CD4-positive, alpha-beta T cell treated with Interleukin-15 for 1 hour (primary cell): ENCODE results near the gene CDR2.
"Not testable (repeated sequence)": the region's sequence is repeated elsewhere in the genome, so short reads cannot be mapped to it uniquely, and the experiment has no call there.

Experiments
- DNase-seq: peaks from one replicate; pipeline ENCODE4 v3.0.0-alpha.2; 2020

Gene CDR2

DNA sequence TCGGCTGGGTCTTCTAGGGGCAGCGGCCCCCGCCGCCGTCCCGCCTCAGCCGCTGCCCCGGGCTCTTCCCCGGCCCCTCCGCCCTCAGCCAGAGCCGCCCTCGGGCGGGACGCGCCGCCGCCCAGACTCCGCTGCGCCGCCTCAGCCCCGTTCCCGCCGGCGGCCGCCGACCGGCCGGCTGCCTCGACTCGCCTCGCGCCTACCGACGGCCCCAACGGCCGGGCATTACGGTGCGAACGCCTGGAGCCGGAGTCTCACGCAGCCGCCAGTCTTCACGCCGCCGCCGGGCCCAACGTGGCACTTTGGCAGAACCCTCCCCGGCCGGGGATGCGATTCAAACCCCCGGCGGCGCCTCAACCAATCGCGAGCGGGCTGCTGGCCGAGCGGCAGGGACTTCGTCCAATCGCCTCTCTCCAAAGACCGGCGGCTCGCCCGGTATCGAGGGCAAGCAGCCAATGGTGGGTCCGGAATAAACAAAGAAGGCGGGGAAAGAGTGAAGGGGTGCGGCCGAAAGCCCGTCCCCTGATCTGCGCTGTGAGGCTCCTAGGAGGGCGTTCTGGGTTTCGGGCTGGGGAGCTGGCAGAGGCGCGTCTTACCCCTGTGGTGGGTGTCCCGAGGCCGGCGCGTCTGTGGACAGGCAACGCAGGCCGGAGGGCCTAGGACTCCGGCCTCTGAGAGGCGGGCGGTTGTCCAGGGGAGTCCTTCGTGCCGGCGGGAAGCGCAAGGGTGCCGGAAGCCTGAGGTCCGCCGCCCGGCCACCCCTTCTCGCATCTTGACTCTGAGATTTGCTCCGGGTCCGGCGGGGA lies at the start of gene CDR2:
TSS of gene CDR2 (minus strand) at position 309 of the 806 bp plus-strand sequence. CDS start 310 bp downstream, outside the sequence.
- DNase-seq = peak; percentile 98

DNA sequence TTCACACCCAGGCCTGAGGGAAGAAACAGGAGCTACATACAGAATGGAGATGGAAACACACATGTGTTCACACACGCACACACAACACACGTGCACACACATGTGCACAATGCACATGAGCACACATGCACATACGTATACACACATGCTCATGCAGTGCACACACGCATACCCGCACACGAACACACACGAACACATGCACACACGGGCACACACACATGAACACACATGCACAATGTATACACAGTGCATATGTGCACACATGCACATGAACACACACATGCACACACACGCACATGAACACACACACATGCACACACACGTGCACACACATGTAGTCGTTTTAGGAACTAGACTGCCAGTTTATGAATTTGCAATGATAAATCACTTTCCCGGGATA lies 49.3 kb upstream of the CDR2 start:
- DNase-seq = no peak

DNA sequence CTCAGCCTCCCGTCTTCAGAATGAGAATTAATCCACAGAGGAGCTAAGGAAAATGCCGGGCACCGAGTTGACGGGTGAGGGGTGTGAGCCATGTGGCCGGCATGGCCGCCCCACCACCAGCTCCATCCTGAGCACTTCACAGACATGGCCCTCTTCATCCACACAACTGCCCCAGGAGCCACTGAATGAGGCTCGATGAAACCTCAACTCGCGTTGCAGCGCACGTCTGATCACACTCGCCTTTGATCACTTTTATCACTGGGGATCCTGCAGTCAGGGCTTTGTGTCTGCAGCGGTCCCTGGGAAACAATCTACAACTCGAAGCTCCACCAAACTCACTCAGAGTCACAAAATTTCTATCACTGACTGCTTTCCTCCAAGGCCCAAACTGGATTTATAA lies 46.7 kb upstream of the CDR2 start:
- no peak for DNase-seq

DNA sequence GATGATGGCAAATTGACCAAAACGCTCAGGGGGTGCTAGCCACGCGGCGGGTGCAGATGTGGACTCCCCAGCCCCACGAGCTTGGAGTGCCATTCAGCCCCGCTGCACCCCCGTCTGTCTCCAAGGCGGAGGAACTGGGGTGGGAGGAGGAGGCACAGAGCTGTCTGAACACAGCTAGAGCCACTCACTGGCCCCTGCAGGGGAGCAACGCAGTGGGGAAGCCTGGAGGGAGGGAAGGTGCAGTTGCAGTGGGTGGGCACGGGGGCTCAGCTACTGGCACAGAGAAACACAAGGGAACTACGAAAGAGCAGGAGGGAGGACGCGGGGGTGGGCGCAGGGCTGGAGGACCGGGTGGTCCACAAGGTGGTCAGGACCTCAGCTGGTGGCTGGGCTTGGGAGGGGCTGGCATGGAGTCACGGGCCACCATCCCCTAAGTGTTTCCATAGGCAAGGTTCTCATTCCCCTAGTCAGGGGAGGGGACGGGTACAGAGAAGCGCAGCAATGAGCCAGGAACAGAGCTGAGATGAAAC lies 46.3 kb upstream of the CDR2 start:
- DNase-seq = no peak

DNA sequence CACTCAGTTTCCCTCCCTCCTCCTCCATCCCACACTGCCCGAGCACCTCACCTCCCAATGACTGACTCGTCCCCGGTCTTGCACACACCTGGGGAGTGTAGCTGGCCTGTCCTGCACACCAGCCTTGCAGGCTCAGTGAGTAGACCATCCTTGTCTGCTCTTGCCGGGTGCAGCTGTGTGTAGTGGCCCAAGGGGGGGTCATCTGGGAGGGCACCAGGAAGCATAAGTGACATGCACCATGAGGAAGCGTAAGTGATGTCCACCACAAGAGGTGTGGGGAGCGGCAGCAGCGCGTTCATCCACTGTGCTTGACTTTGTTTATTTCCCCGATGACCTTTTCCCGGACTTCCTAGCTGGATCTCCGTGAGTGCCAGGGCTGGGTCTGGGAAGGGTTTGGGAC lies 45.5 kb upstream of the CDR2 start:
- no peak for DNase-seq

DNA sequence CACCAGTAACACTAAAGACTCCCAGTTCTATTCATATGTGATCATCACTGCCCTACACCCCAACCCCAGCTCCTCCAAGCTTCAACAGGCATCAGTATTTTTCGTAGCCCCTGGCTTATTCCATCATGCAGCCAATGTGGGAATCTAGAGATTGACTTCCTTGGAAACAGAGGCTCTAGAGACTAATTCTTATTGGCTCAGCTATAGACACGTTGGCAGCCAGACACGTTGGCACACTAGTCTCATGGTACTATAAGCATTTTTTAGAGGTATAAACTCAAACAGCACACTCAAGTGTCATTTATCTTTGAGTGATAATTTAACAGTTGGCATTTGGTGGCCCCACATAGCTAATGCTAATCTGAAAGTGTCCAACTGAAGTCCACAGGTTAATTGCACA lies 44.4 kb upstream of the CDR2 start:
- no peak for DNase-seq

DNA sequence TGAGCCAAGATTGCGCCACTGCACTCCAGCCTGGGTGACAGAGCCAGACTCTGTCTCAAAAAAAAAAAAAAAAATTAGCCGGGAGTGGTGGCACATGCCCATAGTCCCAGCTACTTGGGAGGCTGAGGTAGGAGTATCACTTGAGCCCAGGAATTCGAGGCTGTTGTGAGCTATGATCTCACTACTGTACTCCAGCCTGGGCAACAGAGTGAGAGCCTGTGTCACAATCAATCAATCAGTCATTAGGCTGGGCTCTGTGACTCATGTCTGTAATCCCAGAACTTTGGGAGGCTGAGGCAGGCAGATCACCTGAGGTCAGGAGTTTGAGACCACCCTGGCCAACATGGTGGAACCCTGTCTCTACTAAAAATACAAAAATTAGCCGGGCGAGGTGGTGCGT lies 43.4 kb upstream of the CDR2 start:
- DNase-seq = not testable (repeated sequence)

DNA sequence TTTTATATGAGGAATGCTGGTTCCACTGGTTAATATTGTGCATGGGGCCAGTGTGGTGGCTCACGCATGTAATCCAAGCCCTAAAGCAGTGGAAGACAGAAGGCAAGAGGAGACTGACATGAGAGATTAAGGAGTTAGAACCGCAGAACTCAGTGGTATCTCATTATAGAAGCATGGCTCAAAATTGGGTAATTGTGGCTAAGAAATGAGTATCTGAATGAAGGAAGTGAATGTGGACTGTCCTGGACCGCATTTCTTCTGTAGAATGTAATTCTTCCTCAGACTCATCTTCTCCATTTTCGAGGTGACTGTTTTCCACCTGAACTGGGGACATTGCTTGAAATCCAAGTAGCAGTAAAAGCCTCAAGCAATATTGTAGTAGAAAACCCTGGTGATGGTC lies 42.6 kb upstream of the CDR2 start:
- no peak for DNase-seq

DNA sequence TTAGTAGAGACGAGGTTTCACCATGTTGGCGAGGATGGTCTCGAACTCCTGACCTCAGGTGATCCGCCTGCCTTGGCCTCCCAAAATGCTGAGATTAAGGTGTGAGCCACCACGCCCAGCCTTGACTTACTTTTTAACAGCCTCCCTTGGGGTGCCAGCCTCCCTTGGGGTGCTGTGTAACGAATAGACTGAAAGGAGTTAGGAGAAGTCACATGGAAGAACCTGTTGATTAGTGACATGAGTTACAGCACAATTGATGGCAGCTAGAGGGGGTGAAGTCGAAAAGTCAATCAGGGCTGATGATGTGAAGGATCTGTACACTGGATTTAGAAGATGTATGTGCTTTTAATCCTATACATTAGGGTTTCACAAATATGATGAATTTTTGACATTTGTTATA lies 39.4 kb upstream of the CDR2 start:
- DNase-seq = no peak

DNA sequence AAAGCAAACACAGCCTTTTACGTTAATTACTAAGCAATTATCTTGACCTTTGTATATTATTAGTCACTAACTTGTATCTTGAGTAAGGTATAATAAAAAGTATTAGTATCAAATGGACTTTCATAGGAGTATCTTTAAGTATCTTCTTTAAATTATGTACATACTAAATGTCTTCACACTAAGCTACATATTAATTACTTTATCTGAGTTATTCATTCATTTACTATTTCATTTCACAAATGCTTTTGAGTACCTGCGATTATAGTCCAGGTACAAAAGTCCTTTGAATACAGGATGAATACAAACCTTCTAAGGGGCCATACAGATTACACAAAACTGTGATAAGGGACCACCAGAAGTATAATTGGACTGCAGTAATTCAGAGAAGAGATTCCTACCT lies 33.1 kb upstream of the CDR2 start:
- no peak for DNase-seq

DNA sequence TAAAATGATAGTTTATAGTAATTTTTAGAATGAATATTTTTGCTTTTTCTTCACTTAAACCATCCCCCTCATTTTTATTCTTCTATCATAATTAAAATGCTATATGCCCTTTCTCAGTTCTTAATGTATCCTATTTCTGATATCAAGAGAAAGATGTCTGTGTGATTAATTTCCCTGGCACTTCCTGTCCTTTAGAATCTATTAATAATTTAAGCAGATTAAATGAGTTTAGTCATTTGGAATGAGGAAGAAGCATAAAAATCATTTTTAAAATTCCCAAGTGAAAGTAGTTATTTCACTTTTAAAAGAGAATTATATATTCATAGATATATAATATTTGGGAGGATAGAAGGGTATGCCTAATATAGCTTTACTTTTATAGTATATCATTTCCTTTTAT lies 27.8 kb upstream of the CDR2 start:
- DNase-seq = no peak

DNA sequence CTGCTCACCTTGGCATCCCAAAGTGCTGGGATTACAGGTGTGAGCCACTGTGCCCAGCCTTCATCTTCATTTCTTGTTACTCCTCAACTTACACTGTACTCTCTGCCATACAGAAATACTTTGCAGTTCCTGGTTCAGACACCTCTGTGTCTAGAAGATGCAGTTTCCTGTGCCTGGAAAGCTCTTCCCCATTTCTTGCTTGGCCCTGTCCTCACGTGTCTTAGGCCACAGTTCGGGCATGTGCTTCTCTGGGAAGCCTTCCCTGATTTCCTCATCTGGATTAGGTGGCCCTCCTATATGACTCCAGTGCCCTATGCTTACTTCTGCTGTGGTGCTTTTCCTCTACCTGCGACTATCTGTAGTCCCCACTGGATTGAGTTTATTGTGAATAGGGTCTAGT lies 26.5 kb upstream of the CDR2 start:
- no peak for DNase-seq

DNA sequence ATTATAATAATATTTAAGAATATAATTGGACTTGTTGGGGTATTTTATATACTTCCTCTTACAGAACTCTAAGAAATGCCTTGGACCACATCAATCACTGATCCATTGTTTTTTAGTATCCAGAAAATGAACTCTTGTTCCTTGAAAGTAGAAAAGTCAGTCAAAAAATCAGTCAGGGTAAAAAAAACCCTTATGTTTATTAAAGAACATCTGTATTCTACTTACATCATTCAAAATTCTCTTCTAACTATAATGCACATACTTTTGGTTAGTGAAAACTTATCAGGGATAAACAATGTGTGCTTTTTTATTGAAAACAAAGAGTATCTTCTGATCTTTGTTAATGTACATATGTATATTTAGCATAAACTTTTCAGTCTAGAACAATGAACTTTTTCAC lies 23.5 kb upstream of the CDR2 start:
- no peak for DNase-seq

DNA sequence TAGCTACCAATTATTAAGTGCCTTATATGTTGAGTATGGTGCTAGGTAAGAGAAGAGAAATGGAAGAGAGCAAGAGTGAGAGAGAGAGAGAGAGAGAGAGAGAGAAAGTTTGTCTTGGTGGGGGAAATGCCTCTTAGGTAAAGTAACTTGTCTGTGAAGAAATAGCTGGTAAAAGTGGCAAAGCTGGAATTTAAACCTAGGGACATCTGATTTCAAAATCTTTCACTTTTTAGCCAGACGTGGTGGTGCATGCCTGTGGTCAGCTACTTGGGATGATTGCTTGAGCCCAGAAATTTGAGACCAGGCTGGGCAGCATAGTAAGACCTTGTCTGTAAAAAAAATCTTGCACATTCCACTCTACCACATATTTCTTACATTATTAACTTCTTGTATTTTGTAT lies 23.0 kb upstream of the CDR2 start:
- no peak for DNase-seq

DNA sequence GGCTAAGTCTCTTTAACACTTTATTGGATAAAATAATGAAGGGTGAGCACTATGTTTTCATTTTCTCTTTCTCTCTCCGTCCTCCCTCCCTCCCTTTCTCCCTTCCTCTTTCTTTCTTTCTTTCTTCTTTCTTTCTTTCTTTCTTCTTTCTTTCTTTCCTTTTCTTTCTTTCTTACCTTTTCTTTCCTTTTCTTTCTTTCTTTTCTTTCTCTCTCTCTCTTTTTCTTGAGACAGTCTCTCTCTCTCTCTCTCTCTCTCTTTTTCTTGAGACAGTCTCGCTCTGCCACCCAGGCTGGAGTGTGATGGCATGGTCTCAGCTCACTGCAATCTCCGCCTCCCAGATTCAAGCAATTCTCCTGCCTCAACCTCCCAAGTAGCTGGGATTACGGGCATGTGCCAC lies 21.5 kb upstream of the CDR2 start:
- no peak for DNase-seq

DNA sequence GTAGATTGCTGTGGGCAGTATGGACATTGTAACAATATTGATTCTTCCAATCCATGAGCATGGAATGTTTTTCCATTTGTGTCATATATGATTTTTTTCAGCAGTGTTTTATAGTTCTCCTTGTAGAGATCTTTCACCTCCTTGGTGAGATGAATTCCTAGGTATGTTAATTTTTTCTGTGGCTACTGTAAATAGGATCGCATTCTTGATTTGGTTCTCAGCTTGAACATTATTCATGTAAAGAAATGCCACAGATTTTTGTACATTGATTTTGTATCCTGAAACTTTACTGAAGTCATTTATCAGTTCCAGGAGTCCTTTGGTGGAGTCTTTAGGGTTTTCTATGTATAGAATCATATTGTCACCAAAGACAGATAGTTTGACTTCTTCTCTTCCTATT lies 19.7 kb upstream of the CDR2 start:
- DNase-seq = no peak

DNA sequence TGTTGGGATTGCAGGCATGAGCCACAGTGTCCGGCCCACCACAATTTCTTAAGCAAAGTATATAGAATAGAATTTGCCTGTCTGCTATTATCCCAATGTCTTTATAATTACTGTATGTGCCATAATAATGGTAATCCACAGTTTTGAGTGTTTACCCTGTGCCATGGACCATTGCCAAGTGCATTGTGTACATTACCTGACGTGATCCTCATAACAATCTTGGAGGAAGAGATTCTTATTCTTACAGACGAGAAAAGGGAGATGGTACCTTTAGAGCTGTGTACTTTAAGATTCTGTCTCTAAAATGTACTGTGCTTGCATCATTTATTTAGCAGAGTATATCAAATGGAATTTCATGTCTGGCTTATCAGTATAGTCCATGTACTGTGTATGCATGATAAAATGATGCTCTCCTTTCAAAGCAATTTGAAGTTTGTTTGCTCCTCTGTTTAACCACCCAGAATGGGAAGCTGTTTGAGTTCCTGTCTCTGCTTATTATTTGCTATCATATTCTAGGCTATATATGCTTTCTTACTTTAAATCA lies 13.8 kb upstream of the CDR2 start:
- no peak for DNase-seq

DNA sequence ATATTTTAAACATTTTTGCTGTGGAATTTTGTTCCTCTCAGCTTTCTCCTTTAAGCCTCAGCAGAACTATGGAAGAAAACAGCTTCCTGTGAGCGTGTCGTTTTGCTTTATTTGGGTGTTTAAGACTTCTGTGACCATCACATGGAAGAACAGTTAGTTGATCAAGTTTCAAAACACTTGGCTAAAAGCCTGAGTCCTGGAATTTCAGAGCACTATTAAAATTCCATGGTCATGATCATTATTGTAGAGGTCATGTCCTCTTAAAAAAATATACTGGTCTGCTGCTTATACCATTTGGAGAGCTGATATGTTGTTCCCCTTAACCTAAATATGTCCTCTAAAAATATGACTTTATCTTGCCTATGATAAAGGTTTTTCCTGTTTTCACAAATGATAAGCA lies 12.6 kb upstream of the CDR2 start:
- DNase-seq = no peak

DNA sequence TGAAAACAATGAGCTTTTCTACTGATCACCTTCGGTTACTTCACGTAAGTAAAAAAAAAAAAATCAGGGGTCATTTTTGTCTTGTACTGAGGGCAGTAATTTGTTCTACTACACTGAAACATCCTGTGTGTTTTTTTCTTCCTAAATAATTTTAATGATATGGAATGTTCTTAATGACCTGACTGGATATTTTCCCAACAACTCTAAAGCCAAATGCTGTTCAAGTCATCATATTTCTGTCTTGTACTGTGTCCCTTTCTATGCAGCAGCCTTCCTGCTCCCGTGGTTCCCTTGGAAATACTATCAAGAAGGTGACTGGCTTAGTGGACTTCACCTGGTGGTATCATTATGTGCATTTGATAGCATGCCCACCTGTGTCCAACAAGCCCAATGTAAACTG lies 10.8 kb upstream of the CDR2 start:
- DNase-seq = no peak

DNA sequence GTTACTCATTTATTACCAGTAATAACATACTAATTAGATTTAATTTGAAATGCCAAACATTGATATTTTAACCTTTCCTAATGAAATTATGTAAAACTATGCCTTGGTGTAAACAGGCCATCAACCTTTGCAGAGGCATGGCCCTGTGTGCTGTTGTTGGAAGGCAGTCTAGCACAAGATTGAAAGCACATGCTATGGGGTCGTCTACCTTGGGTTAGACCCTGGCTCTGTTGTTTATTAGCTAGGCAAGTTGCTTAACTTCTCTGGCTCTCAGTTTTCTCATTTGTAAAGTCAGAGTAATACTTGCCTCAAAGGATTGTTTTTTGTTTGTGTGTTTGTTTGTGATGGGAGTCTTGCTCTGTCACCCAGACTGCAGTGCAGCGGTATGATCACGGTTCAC lies 9.4 kb upstream of the CDR2 start:
- no peak for DNase-seq

DNA sequence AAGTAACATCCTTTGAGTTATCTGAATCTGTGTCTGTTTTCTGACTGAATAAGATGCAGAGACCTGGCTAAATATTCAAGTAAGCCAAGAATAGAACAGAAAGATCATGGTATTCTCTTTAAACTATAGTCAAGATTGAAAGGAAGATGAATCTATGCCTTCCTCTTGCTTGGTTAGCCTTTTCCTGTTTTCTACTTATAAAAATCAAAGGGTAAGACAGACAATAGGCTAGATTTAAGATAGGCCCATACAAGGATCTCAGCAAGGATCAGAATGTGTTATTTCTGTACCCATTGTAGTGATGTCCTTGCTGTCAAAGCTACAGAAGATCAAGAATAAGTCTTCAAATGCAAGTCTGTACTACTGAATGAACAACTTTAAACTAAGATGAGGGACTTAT lies 7.0 kb upstream of the CDR2 start:
- DNase-seq = no peak

DNA sequence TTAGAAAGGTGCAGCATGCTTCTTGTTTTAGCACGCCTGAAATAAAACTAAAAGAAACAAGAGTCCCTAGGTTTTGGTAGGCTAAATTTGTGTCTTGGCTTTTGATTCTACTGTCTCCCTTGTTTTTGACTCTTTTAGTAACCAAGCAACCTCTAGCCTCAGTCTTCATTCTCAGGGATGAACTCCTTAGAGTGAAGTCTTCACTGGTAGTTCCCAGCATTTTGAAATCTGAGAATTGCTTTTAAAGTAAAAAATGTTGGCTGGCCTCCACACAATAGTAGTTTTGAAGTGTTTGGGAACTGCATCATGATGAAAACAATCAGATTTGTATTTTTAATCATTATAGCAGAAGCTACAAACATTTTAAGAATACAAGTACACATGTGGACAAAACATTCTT lies 6.1 kb upstream of the CDR2 start:
- no peak for DNase-seq

DNA sequence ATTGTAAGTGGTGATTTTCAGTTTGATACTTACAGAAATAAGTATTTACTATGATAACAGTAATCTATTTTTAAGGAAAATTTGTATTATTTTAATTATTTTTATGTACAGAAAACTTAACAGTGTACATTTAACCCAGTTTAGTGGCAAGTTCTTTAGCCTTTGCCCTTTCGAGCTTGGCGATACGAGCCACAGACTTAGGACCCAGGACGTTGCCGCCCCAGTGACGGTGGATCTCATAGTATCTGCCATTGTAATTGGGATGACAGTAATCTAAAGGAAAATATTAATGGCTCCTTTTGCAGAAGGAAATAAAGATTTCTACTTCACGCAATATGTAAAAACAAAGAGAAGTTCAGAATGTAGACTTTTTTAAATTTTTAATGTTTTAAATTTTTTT lies 5.2 kb upstream of the CDR2 start:
- no peak for DNase-seq

DNA sequence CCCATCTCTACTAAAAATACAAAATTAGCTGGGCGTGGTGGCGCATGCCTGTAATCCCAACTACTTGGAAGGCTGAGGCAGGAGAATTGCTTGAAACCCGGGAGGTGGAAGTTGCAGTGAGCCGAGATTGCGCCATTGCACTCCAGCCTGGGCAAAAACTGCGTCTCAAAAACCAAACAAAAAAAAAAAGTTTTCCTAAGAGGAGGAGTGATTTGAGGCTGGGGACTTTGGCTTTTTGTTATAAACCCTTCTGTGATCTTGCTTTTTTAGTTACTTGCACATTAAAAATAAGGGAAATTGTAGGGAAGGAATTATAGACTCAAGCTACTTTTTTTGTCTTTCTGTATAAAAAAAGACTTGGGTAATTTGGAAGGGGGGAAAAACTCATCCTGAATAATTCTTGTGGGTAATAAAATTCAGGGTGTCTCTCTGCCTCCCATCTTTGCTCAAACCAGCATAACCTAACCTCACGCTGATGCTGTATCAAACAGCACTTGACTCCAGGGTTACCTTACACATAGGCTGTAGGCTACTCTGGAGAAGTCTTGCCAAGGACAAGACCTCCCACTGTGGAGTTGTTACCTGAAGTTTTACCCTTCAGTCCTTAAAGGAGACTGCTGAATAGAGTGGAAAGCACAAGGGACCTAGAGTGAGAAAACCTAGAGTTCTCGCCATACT lies 1.7 kb upstream of the CDR2 start:
- no peak for DNase-seq
